Mesenchymal stem cell (in vitro differentiated cells and primary cell): ENCODE results near the gene CD27.

Experiments
- DNase-seq: peaks from one replicate; pipeline ENCODE4 v3.0.0-alpha.2; 2013
- H2AFZ ChIP-seq: one replicate; pipeline ENCODE4 v1.6.1; 2013; ENCODE audit warnings: low read depth, mild to moderate bottlenecking, control low read depth, inconsistent platforms, low read length, moderate library complexity
- H2AK5ac ChIP-seq: 2 replicates; pipeline ENCODE4 v1.6.1; 2013; ENCODE audit warnings: low read length, moderate library complexity, mild to moderate bottlenecking, inconsistent platforms; ENCODE audit not compliant: severe bottlenecking
- H2BK120ac ChIP-seq: one replicate; pipeline ENCODE4 v1.6.1; 2013; ENCODE audit warnings: low read depth, mild to moderate bottlenecking, inconsistent platforms, low read length, moderate library complexity
- H2BK12ac ChIP-seq, 2 experiments: one replicate each; pipeline ENCODE4 v1.6.1; 2013; ENCODE audit warnings: inconsistent platforms in 2 of 2, low read length in 2 of 2, mild to moderate bottlenecking in 2 of 2, moderate library complexity in 2 of 2, control low read depth in 1 of 2
- H2BK15ac ChIP-seq: one replicate; pipeline ENCODE4 v1.6.1; 2013; ENCODE audit warnings: mild to moderate bottlenecking, low read depth, inconsistent platforms; ENCODE audit not compliant: poor library complexity, severe bottlenecking
- H2BK5ac ChIP-seq: 2 replicates; pipeline ENCODE4 v1.6.1; 2013; ENCODE audit warnings: low read depth, mild to moderate bottlenecking, low read length, control low read depth, inconsistent platforms; ENCODE audit not compliant: poor library complexity, severe bottlenecking
- H3K14ac ChIP-seq, 2 experiments: one replicate each; pipeline ENCODE4 v1.6.1; 2013; ENCODE audit warnings: inconsistent platforms in 2 of 2, low read length in 2 of 2, control low read depth in 1 of 2, mild to moderate bottlenecking in 1 of 2, moderate library complexity in 1 of 2
- H3K18ac ChIP-seq, 2 experiments: one replicate each; pipeline ENCODE4 v1.6.1; 2013; ENCODE audit warnings: inconsistent platforms in 2 of 2, low read length in 2 of 2, control low read depth in 1 of 2, low read depth in 1 of 2, mild to moderate bottlenecking in 1 of 2
- H3K23ac ChIP-seq, 2 experiments: one replicate each; pipeline ENCODE4 v1.6.1; 2013; ENCODE audit warnings: inconsistent platforms in 2 of 2, low read length in 2 of 2, mild to moderate bottlenecking in 2 of 2, moderate library complexity in 2 of 2, control low read depth in 1 of 2
- H3K27ac ChIP-seq: 2 replicates; pipeline ENCODE4 v1.5.1; 2013; ENCODE audit warnings: mild to moderate bottlenecking, moderate library complexity, low read length, control low read depth, inconsistent platforms; ENCODE audit not compliant: poor library complexity, severe bottlenecking
- H3K27me3 ChIP-seq, 2 experiments: 2 replicates each; pipeline versions ENCODE4 v1.6.1 to v1.7.0; 2013; ENCODE audit warnings: low read length in 2 of 2, mild to moderate bottlenecking in 2 of 2, moderate library complexity in 2 of 2, control low read depth in 1 of 2, inconsistent platforms in 1 of 2; ENCODE audit not compliant: control insufficient read depth in 1 of 2, insufficient read depth in 1 of 2
- H3K36me3 ChIP-seq, 2 experiments: 2 replicates each; pipeline versions ENCODE4 v1.6.1 to v1.7.0; 2013; ENCODE audit warnings: low read length in 2 of 2, control low read depth in 1 of 2, inconsistent platforms in 1 of 2, low read depth in 1 of 2, mild to moderate bottlenecking in 1 of 2; ENCODE audit not compliant: insufficient read depth in 2 of 2, control insufficient read depth in 1 of 2
- H3K4ac ChIP-seq, 2 experiments: one replicate each; pipeline ENCODE4 v1.6.1; 2013; ENCODE audit warnings: inconsistent platforms in 2 of 2, low read length in 2 of 2, mild to moderate bottlenecking in 2 of 2, moderate library complexity in 2 of 2, control low read depth in 1 of 2, low read depth in 1 of 2
- H3K4me1 ChIP-seq: 2 replicates; pipeline ENCODE4 v1.6.1; 2013; ENCODE audit warnings: low read depth, low read length, control low read depth; ENCODE audit not compliant: control insufficient read depth, insufficient read depth
- H3K4me2 ChIP-seq: 2 replicates; pipeline ENCODE4 v1.6.1; 2013; ENCODE audit warnings: low read length, mild to moderate bottlenecking, inconsistent platforms; ENCODE audit not compliant: poor library complexity, severe bottlenecking
- H3K4me3 ChIP-seq, 2 experiments: 2 replicates each; pipeline versions ENCODE4 v1.5.1 to v1.7.0; 2013; ENCODE audit warnings: low read length in 2 of 2, mild to moderate bottlenecking in 2 of 2, control low read depth in 1 of 2, low read depth in 1 of 2; ENCODE audit not compliant: insufficient read depth in 1 of 2
- H3K79me1 ChIP-seq: replicated peaks from 2 replicates; pipeline ENCODE4 v1.6.1; 2013; ENCODE audit warnings: mild to moderate bottlenecking, control low read depth, low read length, inconsistent platforms; ENCODE audit not compliant: poor library complexity, severe bottlenecking
- H3K9ac ChIP-seq: 2 replicates; pipeline ENCODE4 v1.7.0; 2013; ENCODE audit warnings: mild to moderate bottlenecking, low read length, moderate library complexity
- H3K9me3 ChIP-seq: 2 replicates; pipeline ENCODE4 v1.7.0; 2013; ENCODE audit warnings: mild to moderate bottlenecking, low read length; ENCODE audit not compliant: control insufficient read depth
- H4K8ac ChIP-seq: one replicate; pipeline ENCODE4 v1.6.1; 2013; ENCODE audit warnings: inconsistent platforms, mild to moderate bottlenecking, low read length, moderate library complexity
- H4K91ac ChIP-seq: one replicate; pipeline ENCODE4 v1.6.1; 2013; ENCODE audit warnings: mild to moderate bottlenecking, low read length, inconsistent platforms
- WGBS: methylation state at CpG from one replicate; pipeline ENCODE4 v1.1.7; 2013; ENCODE audit warnings: mixed read lengths; 5-methylcytosine and 5-hydroxymethylcytosine counted together

The CD27 gene

DNA sequence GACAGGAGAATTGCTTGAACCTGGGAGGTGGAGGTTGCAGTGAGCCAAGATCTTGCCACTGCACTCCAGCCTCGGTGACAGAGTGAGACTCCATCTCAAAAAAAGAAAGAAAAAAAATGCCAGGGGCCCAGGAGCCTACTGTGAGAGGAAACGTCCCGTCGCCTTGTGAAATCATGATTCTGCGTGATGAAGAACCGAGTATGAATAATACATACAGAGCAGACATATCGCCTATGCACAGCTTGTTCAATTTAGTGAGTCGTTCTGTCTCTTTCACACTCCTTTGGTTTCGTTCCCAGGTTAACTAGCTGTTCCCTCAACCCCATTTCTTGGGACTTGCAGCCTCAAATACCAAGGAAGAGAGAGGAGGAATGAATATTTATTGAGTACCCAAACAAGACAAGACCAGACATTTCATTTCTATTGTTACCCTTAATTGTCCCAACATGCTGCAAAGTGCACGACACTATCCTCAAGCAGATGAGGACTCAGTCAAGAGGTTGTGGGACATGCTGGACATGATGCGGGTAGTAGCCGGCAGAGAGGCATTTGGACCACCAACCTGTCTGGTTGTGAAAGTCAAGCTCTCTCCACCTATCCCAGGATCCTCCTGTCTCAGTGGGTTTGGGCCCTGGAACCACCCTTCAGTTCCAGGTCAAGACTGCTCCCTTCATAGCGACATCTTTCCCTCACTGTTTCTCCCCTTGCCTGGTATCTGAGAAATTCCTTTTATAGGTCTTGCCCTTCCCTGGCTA is 8.6 kb upstream of the CD27 start:
- H3K9ac ChIP-seq = no peak overlapping the region
- no peak overlapping the region for H2BK120ac ChIP-seq
- no peak overlapping the region for H2BK5ac ChIP-seq
- 91% methylated on average over 12 of the region's 13 CpGs for WGBS
- no peak overlapping the region for H3K14ac ChIP-seq
- no peak overlapping the region for H4K8ac ChIP-seq
- no peak for DNase-seq
- H3K4me1 ChIP-seq = peaks cover 1% of the 10 kb centered on the region
- H3K27ac ChIP-seq = no peak overlapping the region
- no peaks in the 10 kb centered on the region for H3K9me3 ChIP-seq
- H3K36me3 ChIP-seq = peaks cover 0 to 4% of the 10 kb centered on the region in 2 experiments
- H2AK5ac ChIP-seq = no peak overlapping the region
- H2BK12ac ChIP-seq = no peak overlapping the region
- H3K79me1 ChIP-seq = no peaks in the 10 kb centered on the region
- H4K91ac ChIP-seq = no peak overlapping the region
- no peak overlapping the region for H2BK15ac ChIP-seq
- no peak overlapping the region for H2AFZ ChIP-seq
- H3K4ac ChIP-seq = no peak overlapping the region
- no peak overlapping the region for H3K18ac ChIP-seq
- no peak overlapping the region for H3K4me3 ChIP-seq
- no peak overlapping the region for H3K4me2 ChIP-seq
- no peak overlapping the region for H3K23ac ChIP-seq
- H3K27me3 ChIP-seq = no peaks in the 10 kb centered on the region

DNA sequence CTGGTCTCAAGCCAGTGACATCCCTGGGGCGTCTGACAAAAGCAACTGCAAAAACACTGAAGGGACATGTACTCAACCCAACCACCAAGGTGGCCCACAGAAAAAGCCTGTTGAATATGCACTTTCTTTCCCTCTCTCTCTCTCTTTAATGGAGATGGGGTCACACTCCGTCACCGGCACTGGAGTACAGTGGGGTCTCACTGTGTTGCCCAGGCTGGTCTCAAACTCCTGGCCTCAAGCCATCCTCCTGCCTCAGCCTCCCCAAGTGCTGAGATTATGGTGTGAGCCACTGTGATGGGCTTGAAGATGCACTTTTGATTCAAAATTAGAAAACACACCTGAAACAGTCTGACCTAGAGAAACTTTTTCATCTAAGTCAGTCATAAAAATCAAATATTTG is 7.2 kb upstream of the CD27 start:
- Histone ChIP-seq H4K91ac (no peak overlapping the region), H2AK5ac (no peak overlapping the region), H3K18ac (no peak overlapping the region)

DNA sequence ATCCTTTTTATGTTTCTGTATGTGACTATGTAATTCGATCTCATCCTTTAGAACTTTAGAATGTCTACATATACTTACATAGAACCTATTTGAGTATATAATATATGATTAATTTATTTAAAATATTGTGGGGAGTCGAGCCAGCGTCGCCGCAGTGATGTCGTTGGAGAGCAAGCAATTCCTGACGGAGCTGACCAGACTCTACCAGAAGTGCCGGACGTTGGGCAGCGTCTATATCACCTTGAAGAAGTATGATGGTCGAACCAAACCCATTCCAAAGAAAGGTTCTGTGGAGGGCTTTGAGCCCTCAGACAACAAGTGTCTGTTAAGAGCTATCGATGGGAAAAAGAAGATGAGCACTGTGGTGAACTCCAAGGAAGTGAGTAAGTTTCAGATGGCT is 6.4 kb upstream of the CD27 start:
- H3K4me1 ChIP-seq = peaks cover 1% of the 10 kb centered on the region
- H2BK5ac ChIP-seq = no peak overlapping the region
- H2BK120ac ChIP-seq = no peak overlapping the region
- H3K9ac ChIP-seq = no peak overlapping the region
- no peak overlapping the region for H3K4me2 ChIP-seq
- H3K27me3 ChIP-seq = no peaks in the 10 kb centered on the region
- no peaks in the 10 kb centered on the region for H3K9me3 ChIP-seq
- no peak overlapping the region for H3K4me3 ChIP-seq
- H2AK5ac ChIP-seq = no peak overlapping the region
- WGBS = 96% methylated on average over 11 of the region's 12 CpGs
- no peak for DNase-seq
- H3K4ac ChIP-seq = no peak overlapping the region
- no peak overlapping the region for H4K91ac ChIP-seq
- H2BK15ac ChIP-seq = no peak overlapping the region
- no peak overlapping the region for H3K27ac ChIP-seq
- H4K8ac ChIP-seq = no peak overlapping the region
- H3K23ac ChIP-seq = no peak overlapping the region
- no peaks in the 10 kb centered on the region for H3K79me1 ChIP-seq
- H3K14ac ChIP-seq = no peak overlapping the region
- no peak overlapping the region for H3K18ac ChIP-seq
- H2AFZ ChIP-seq = no peak overlapping the region
- H2BK12ac ChIP-seq = no peak overlapping the region
- H3K36me3 ChIP-seq = peaks cover 3 to 10% of the 10 kb centered on the region in 2 experiments

More for the DNA sequence above, 7.2 kb upstream of the CD27 start:
- H2AFZ ChIP-seq = no peak overlapping the region
- H3K4me2 ChIP-seq = no peak overlapping the region
- H4K8ac ChIP-seq = no peak overlapping the region
- no peak overlapping the region for H3K23ac ChIP-seq
- H3K27ac ChIP-seq = no peak overlapping the region
- no peaks in the 10 kb centered on the region for H3K9me3 ChIP-seq
- H3K4me3 ChIP-seq = no peak overlapping the region
- H3K36me3 ChIP-seq = peaks cover 0 to 9% of the 10 kb centered on the region in 2 experiments
- no peaks in the 10 kb centered on the region for H3K27me3 ChIP-seq
- no peak overlapping the region for H3K14ac ChIP-seq
- H2BK15ac ChIP-seq = no peak overlapping the region
- no peak overlapping the region for H2BK5ac ChIP-seq
- DNase-seq = no peak
- no peaks in the 10 kb centered on the region for H3K79me1 ChIP-seq
- H3K4ac ChIP-seq = no peak overlapping the region
- H3K9ac ChIP-seq = no peak overlapping the region
- peaks cover 1% of the 10 kb centered on the region for H3K4me1 ChIP-seq
- 97% methylated on average over 3 of the region's 3 CpGs for WGBS
- no peak overlapping the region for H2BK12ac ChIP-seq
- no peak overlapping the region for H2BK120ac ChIP-seq

DNA sequence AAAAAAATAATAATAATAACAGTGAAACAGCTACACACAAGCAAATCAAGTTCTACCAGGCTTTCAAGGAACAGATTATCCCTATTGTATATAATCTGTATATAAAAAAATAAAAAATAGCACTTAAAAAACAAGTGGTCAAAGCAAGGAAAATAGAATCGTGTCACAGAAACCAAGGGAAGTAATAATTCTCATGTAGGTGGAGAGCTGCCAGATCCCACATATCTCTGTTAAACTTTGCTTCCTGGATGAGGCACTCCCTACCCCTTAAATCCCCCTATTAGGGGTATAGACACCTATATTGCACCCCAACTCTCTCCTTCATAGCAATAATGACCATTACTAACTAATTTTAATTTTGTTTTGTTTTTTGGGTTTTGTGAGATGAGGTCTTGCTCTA is 4.4 kb upstream of the CD27 start:
- Histone ChIP-seq H2BK15ac (no peak overlapping the region), H4K8ac (no peak overlapping the region), H2AFZ (no peak overlapping the region), H2BK12ac (no peak overlapping the region), H3K4me2 (no peak overlapping the region), H3K4ac (no peak overlapping the region), H3K14ac (no peak overlapping the region), H3K4me3 (no peak overlapping the region), H2BK120ac (no peak overlapping the region), H3K23ac (no peak overlapping the region), H2AK5ac (no peak overlapping the region), H3K18ac (no peak overlapping the region), H3K27ac (no peak overlapping the region), H3K9me3 (no peaks in the 10 kb centered on the region), H3K36me3 (peaks cover 12 to 25% of the 10 kb centered on the region in 2 experiments), H3K9ac (no peak overlapping the region), H3K27me3 (no peaks in the 10 kb centered on the region), H3K4me1 (peaks cover 1% of the 10 kb centered on the region), H3K79me1 (no peaks in the 10 kb centered on the region), H4K91ac (no peak overlapping the region), H2BK5ac (no peak overlapping the region)
- 79% methylated on average over 1 of the region's 1 CpG for WGBS
- DNase-seq = no peak
